ENCODE results near the gene SCYGR2. TPM values are rescaled to one million over a fixed set of nuclear protein-coding genes. Genes with fewer than 3 reads are reported as not detected.

Gene SCYGR2
- total RNA-seq, 1 experiment from 2014 or later = not detected

DNA sequence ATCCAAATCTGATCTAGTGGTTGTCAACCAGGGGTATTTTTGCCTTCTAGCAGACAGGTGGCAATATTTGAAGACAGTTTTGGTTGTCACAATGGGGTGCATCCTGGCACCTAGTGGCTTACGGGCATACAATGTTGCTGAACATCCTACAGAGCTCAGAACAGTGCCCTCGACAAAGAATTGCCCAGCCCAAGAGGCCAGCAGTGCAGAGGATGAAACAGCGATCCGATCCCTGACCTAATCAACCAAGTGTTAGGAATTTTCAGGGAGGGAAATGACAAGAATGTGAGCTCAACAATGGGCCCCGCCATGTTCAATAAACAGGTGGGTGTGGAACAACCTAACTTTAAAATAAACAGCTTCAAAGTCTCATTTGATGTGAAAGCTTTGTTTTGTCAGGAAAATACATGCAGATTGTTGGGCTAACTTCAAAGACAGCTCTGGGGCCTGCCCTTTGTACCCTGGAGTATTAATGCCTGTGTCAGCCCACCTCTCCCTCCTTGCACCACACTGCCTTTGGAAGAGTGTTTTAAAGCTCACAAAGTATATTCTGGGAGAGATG, 45.4 kb downstream of the SCYGR2 start:
- Mint-ChIP-seq H3K36me3 (ENCODE audit: insufficient read depth, unreplicated experiment) (no peaks in the 10 kb centered on the region), H3K27ac (ENCODE audit: unreplicated experiment) (peak overlapping the region; percentile 73), H3K4me1 (ENCODE audit: low read depth, unreplicated experiment) (peaks cover 17% of the 10 kb centered on the region), H3K27me3 (ENCODE audit: insufficient read depth, unreplicated experiment) (no peaks in the 10 kb centered on the region), H3K9me3 (ENCODE audit: unreplicated experiment) (no peaks in the 10 kb centered on the region), H3K4me3 (ENCODE audit: unreplicated experiment) (no peak overlapping the region)
- ChIA-PET POLR2A (interaction anchor here (0.6 to 1.1 kb wide), 4 partner anchors 14 to 227 kb away, joined by 3 to 6 read pairs (median 4); partner anchors contain the start of gene DAW1), CTCF (interaction anchor here (0.6 to 1.7 kb wide), 6 partner anchors 9 to 164 kb away, joined by 3 to 12 read pairs (median 4); no protein-coding TSS in a partner anchor)
- Histone ChIP-seq H3K27me3 (replicated peaks; ENCODE audit: control insufficient read depth, insufficient read depth, low read length) (no peaks in the 10 kb centered on the region), H3K4me1 (peaks cover 39% of the 10 kb centered on the region), H3K9me3 (no peaks in the 10 kb centered on the region), H3K36me3 (ENCODE audit: control insufficient read depth, insufficient read depth, low read length) (no peaks in the 10 kb centered on the region), H3K4me3 (ENCODE audit: low read depth, low read length) (no peak overlapping the region)
- intact Hi-C loops (cut with micrococcal nuclease; ENCODE audit: unreplicated experiment) = loop anchor here (1.0 to 2.0 kb wide), 4 partner anchors 9 to 69 kb away; no protein-coding TSS in a partner anchor
- TF ChIP-seq, protein P1, sequence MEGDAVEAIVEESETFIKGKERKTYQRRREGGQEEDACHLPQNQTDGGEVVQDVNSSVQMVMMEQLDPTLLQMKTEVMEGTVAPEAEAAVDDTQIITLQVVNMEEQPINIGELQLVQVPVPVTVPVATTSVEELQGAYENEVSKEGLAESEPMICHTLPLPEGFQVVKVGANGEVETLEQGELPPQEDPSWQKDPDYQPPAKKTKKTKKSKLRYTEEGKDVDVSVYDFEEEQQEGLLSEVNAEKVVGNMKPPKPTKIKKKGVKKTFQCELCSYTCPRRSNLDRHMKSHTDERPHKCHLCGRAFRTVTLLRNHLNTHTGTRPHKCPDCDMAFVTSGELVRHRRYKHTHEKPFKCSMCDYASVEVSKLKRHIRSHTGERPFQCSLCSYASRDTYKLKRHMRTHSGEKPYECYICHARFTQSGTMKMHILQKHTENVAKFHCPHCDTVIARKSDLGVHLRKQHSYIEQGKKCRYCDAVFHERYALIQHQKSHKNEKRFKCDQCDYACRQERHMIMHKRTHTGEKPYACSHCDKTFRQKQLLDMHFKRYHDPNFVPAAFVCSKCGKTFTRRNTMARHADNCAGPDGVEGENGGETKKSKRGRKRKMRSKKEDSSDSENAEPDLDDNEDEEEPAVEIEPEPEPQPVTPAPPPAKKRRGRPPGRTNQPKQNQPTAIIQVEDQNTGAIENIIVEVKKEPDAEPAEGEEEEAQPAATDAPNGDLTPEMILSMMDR (IDR thresholded peaks at IDR 0.05; ENCODE audit: insufficient read depth in 1 of 2, low read depth in 1 of 2, low read length in 1 of 2, severe bottlenecking in 1 of 2, unreplicated experiment in 1 of 2) = no peak
- no TSS peak for BruUV-seq (replicated peaks)
- peak; percentile 76 to 78 for DNase-seq

Other genes starting within 250 kb of the SCYGR2 start
- gene TM4SF20, start 219.6 kb upstream of the SCYGR2 start, total RNA-seq (2022) = 0.20 and 0.28 TPM in 2 replicates
- gene SCYGR1, start 210.9 kb upstream of the SCYGR2 start, total RNA-seq (2022) = not detected in 2 replicates
- 73.1 and 73.2 TPM in 2 replicates for gene AGFG1, start 126.7 kb upstream of the SCYGR2 start, total RNA-seq (2022)
- not detected in 2 replicates for gene SCYGR3, start 15.9 kb downstream of the SCYGR2 start, total RNA-seq (2022)
- not detected in 2 replicates for gene SCYGR4, start 18.6 kb downstream of the SCYGR2 start, total RNA-seq (2022)
- gene SCYGR5, start 67.9 kb downstream of the SCYGR2 start, total RNA-seq (2022) = not detected in 2 replicates
- gene SLC19A3, start 119.1 kb downstream of the SCYGR2 start, total RNA-seq (2022) = 88.2 and 98.5 TPM in 2 replicates
- not detected in 2 replicates for gene SCYGR6, start 125.9 kb downstream of the SCYGR2 start, total RNA-seq (2022)
- gene SCYGR7, start 129.4 kb downstream of the SCYGR2 start, total RNA-seq (2022) = not detected in 2 replicates
- gene SCYGR8, start 147.0 kb downstream of the SCYGR2 start, total RNA-seq (2022) = not detected in 2 replicates
- 2.8 and 3.5 TPM in 2 replicates for gene CCL20, start 214.9 kb downstream of the SCYGR2 start, total RNA-seq (2022)